Muscle of back (tissue), 13 donors: ENCODE data around the gene SUPV3L1. TPM values are rescaled to one million over a fixed set of nuclear protein-coding genes. Genes with fewer than 3 reads are reported as not detected.
A peak's percentile ranks its signal among the peaks of the same experiment; 100 is the strongest.
"Not testable (repeated sequence)": the region's sequence is repeated elsewhere in the genome, so short reads cannot be mapped to it uniquely, and the experiment has no call there.

ENCODE experiments used
- DNase-seq, 3 donors: peaks; one replicate each; pipeline versions ENCODE4 v3.0.0 to v3.0.0-alpha.2; 2013
- long read RNA-seq, 9 donors: transcript quantifications; one replicate each; lab custom pipeline, GENCODE V29; 2026
- polyA plus RNA-seq, 10 donors: library from polyadenylated mRNA; unstranded; fragments of 120-200 nt; gene quantifications; one replicate each; pipeline ENCODE4 v1.2.1, GENCODE V29; 2013; ENCODE audit not compliant: insufficient read length in 10 of 10

Gene SUPV3L1
- 10 to 100 TPM; 20.7 to 32.8 (median 29.0) TPM for polyA plus RNA-seq
- long read RNA-seq, donor 1, partial matches to known transcripts: 0 of 3 reads
- long read RNA-seq, donor 1, other reads (novel, unspliced or antisense): 0 of 3 reads
- long read RNA-seq, donor 2, partial matches to known transcripts: 0 of 3 reads
- long read RNA-seq, donor 2, other reads (novel, unspliced or antisense): 0 of 3 reads
- long read RNA-seq, donor 3: 0 reads
- long read RNA-seq, donor 4, partial matches to known transcripts: 0 of 1 reads
- long read RNA-seq, donor 4, other reads (novel, unspliced or antisense): 0 of 1 reads
- long read RNA-seq, donor 5, partial matches to known transcripts: 0 of 3 reads
- long read RNA-seq, donor 5, other reads (novel, unspliced or antisense): 0 of 3 reads
- long read RNA-seq, donor 6, partial matches to known transcripts: 0 of 3 reads
- long read RNA-seq, donor 6, other reads (novel, unspliced or antisense): 0 of 3 reads
- long read RNA-seq, donor 7, partial matches to known transcripts: 0 of 4 reads
- long read RNA-seq, donor 7, other reads (novel, unspliced or antisense): 0 of 4 reads
- long read RNA-seq, donor 8, partial matches to known transcripts: 0 of 2 reads
- long read RNA-seq, donor 8, other reads (novel, unspliced or antisense): 0 of 2 reads
- long read RNA-seq, donor 9: 0 reads

DNA sequence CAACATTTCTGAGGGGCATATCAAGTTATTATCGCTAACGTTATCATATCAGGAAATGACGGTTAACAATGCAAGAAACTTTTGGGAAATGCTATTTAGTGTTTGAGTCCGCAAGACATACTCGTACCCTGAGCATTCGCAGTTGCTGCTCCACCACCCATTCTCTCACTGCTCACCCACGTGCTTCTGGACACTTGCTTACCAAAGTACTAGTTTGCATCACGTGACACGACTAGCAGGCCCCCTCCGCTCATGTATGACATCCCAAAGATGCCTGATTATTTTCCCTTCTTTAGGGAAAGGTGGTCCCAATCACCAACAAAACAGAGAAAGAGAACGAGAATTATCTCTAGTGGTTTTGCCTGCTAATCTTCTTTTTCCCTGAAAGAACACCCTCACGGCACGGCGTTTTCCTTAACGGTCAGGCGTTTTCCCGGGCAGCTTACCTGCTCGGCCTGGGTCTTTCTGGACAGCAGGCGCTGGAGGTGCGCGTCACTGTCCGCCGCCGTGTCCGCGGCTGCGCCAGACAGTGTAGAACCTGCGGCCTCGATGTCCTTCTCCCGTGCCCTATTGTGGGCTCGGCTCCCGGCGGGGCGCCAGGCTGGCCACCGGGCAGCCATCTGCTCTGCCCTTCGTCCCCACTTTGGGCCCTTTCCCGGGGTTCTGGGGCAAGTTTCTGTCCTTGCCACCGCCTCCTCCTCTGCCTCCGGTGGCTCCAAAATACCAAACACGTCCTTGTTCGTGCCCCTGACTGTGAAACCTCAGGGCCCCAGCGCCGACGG, at the start of gene SUPV3L1:
Gene SUPV3L1, plus strand, starts transcription at position 492 of the 782 bp plus-strand sequence. Its CDS starts 58 bp downstream, at position 550.
- DNase-seq: peak; percentile 95 to 98 (median 97)

DNA sequence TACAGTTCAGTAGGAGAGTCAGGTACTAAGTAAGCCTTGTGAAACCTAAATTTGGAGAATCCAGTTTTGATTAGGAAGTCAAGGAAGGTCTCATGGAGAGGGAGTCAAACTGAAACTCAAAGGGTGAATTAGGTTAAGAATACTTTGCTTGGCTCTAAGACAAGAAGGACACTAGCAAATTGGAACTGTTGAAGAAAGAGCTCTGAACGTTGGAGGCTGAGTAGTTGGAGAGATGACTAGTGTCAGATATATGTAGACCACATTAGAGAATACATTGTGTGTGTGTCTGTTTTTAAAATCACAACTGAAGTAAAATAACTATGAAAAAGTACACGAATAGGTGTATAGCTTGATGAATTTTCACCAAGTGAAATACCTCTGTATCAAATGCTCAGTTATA, 49.8 kb upstream of the SUPV3L1 start:
- no peak for DNase-seq

DNA sequence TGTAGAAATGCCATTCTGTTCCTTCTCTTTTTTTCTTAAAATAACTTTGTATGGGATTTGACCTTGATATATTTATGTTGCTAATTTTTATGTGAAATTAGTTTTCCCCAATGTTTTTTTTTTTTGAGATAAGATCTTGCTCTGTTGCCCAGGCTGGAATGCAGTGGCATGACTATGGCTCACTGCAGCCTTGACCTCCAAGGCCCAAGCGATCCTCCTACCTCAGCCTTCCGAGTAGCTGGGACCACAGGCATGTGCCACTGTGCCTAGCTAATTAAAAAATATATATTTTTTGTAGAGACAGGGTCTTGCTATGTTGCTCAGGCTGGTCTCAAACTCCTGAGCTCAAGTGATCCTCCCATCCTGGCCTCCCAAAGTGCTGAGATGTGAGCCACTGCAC, 40.1 kb upstream of the SUPV3L1 start:
- DNase-seq: no peak

DNA sequence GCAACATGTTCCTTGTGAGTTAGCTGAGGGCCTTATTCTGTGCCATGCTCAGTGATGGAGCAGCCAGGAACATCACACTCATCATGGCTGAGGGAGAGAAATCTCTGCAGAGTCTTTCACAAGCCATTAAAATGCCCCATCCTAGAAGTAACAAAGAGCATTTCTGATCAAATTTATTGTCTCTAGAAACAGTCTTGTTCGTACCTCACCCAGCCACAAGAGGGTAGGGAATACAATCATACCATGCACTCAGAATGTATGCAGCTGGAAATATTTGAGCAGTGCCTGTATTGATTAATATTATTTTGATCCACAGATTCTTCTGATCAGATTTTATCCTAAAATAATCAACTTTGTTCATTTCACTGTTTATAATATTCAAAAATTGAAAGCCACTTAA, 38.7 kb upstream of the SUPV3L1 start:
- no peak for DNase-seq

DNA sequence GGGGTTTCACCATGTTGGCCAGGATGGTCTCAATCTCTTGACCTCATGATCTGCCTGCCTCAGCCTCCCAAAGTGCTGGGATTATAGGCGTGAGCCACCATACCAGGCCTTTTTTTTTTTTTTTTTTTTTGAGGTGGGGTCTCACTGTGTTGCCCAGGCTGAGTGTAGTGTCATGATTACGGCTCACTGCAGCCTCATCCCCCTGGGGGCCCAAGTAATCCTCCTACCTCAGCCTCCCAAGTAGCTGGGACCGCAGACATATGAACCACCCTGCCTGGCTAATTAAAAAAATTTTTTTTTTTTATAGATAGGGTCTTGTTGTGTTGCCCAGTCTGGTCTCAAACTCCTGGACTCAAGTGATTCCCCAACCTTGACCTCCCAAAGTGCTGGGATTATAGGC, 38.0 kb upstream of the SUPV3L1 start:
- DNase-seq: not testable (repeated sequence)

DNA sequence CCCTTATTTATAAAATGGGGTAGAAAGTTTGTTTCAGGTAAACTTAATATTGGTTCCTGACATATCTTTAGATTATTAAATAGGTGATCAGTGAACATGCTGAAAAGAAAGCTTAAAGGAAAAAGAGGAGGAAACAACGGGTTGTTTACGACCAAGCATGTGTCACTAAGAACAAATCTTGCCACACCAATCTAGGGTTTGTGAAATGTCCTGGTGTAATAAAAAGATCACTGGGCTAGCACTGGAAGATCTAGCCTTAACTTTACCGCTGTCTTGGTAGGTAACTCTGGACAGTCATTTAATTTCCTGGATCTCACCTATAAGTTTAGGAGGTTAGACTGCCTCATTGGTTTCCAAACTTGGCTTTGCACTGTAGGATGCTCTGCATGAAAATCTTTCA, 37.1 kb upstream of the SUPV3L1 start:
- no peak for DNase-seq

DNA sequence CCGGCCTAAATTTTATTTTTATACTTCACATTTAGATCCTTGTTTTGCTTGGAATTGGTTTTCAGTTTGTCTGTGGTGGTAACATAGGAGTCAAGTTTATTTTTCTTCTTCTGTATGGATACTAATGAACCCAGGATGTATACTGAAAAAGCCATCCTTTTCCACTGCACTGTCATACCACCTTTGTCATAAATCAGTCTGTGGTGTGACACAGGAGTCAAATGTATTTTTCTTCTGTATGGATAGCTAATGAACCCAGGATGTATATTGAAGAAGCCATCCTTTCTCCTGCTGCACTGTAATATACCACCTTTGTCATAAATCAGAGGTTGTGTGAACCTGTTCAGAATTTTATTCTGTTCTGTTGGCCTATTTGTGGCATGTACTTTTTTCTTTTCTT, 34.7 kb upstream of the SUPV3L1 start:
- no peak for DNase-seq

DNA sequence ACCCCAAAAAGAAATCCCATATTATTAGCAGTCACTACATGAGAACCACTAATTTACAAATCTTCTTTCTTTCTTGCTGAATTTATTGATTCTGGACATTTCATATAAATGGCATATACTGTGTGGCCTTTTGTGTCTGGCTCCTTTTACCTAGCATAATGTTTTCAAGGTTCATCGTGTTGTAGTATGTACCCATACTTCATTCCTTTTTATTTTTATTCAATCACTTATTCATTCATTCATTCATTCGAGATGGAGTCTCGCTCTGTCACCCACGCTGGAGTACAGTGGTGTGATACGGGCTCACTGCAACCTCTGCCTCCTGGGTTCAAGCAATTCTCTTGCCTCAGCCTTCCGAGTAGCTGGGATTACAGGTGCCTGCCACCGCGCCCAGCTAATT, 34.2 kb upstream of the SUPV3L1 start:
- no peak for DNase-seq

DNA sequence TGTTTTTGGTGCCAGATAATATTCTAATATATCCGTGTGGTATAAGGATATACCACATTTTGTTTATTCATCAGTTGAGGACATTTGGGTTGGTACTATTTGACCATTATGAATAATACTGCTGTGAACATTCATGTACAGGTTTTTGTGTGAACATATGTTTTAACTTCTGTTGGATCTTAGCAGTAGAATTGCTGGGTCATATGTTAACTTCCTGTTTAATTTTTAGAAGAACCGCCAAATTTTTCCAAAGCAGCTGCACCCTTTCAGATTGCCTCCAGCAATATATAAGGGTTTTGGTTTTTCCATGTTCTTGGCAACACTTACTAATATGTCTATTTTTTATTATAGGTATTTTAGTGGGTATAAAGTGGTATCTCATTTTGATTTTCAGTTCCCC, 33.3 kb upstream of the SUPV3L1 start:
- no peak for DNase-seq

DNA sequence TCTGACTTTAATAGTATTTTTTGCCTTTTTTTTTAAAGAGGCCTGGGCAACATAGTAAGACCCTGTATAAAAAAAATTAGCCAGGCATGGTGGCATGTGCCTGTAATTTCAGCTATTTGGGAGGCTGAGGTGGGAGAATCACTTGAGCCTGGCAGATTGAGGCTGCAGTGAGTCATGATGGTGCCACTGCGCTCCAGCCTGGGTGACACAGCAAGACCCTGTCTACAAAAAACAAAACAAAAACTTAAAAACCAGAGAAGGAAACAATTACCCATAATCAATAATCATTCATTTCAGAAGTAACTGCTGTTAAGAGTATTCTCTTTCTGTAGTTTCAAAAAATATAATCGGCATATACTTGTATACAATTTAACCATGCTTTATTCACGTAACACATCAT, 28.1 kb upstream of the SUPV3L1 start:
- no peak for DNase-seq

DNA sequence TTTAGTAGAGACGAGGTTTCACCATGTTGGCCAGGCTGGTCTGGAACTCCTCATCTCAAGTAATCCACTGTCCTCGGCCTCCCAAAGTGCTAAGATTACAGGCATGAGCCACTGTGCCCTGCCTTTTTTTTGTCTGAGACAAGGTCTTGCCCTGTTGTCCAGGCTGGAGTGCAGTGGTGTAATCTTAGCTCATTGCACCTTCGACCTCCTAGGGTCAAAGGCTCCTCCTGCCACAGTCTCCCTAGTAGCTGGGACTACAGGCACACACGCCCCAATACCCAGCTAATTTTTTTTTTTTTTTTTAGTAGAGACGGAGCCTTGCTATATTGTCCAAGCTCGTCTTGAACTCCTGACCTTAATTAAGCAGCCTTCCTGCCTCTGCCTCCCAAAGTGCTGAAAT, 26.8 kb upstream of the SUPV3L1 start:
- no peak for DNase-seq

DNA sequence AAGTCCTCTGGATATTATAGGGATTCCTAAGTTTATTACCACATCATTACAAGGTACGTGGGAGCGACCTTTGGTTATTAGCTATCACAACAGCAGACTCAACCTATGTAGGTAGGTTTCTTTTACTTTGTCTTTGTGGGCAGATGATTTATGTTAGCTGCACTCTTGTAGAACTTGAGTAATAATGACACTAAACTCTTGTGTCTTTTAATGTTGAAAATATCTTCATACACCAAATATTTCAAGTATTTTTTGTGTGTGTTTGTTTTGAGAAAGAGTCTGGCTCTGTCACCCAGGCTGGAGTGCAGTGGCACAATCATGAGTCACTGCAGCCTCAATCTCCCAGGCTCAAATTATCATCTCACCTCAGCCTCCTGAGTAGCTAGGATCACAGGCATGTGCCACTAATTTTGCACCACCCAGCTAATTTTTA, 19.2 kb upstream of the SUPV3L1 start:
- no peak for DNase-seq

DNA sequence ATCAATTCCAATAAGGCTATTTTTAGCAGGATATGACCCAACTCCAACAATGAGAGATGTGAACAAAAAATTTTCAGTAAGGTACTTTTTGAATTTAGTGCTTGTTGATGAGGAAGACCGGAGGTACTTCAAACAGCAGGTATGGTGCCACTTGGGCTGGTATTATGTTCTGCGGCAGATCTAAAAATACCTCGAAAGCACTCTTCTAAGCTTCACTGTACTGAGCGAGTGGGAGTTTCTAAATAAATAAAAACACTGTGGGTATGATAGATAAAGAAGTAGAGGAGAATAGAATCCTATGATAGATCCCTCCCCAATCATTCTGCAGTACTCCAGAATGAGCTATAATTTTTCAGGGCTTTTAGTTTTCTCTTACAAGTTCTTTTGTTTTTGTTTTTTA, 11.5 kb upstream of the SUPV3L1 start:
- no peak for DNase-seq

DNA sequence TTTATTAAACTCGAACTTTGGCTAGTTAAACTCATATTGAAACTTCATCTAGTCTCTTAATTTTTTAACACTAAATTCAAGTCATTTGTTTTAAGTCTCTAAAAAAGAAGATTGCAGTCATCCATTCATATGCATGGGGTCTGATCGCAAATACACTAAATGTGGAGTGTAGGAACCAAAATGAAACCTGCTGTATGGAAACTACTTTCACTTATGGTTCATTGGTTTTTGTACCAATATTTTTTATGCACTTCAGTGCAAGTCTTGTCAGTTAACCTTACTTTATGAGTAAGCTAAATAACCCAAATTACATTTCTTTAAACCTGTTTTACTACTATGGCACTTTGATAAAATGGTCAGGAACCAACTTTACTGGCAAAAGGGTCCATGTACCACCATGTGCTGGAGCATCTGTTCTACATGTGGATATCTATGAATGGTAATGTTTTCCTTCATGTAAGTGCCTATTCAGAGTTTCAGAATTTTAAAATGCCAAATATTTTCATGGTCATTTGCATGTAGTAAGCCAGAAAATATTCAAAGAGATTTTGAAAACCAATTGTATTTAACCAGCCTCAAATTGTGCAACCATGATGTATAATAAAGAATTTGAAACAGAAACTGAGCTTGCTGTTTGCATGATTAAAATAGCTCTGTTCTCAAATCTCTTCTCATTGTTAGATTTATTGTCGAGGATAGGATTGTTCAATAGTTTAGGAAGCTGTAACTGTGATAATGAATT, 7.6 kb upstream of the SUPV3L1 start:
- DNase-seq: no peak

DNA sequence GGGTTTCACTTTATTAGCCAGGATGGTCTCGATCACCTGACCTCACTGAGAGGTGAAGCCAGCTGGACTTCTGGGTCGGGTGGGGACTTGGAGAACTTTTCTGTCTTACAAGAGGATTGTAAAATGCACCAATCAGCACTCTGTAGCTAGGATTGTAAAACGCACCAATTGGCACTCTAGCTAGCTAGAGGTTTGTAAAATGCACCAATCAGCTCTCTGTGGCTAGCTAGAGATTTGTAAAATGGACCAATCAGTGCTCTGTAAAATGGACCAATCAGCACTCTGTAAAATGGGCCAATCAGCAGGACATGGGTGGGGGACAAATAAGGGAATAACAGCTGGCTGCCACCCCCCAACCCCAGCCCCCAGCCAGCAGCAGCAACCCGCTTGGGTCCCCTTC, 4.7 kb upstream of the SUPV3L1 start:
- DNase-seq: not testable (repeated sequence)

DNA sequence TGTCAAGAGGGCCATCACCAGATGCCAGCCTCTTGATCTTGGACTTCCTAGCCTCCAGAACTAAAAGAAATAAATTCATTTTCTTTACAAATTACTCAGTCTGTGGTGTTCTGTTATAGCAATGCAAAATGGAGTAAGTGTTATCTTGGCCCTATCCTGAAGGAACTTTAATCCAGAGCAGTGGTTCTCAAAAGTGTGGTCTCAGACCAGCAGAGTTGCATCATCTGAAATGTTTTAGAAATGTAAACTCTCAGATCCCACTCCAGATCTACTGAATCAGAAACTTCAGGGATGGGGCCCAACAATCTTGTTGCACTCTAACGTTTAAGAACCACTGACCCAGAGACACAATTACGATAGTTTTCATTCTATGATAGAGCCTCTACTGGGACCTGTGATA, 3.2 kb upstream of the SUPV3L1 start:
- no peak for DNase-seq

DNA sequence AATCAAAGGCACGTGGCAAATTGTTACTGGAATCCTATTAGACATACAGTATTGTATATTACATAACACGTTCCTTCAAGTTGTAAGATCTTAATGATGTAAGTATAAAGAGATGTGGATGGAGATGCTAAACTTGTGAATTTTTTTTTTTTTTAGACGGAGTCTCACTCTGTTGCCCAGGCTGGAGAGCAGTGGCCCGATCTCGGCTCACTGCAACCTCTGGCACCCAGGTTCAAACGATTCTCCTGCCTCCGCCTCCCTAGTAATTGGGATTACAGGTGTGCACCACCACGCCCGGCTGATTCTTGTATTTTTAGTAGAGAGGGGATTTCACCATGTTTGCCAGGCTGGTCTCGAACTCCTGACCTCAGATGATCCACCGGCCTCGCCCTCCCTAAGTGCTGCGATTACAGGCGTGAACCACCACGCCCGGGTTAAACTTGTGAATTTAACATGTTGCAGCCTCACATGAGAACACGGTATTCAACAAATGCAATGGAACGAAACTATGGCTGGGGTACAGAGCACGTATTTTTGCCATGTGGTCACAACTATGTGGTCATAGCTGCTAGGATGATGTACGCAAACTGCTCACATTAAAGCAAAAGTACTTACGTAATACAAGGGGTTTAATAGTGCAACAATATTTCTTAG, 818 bp upstream of the SUPV3L1 start:
- no peak for DNase-seq

DNA sequence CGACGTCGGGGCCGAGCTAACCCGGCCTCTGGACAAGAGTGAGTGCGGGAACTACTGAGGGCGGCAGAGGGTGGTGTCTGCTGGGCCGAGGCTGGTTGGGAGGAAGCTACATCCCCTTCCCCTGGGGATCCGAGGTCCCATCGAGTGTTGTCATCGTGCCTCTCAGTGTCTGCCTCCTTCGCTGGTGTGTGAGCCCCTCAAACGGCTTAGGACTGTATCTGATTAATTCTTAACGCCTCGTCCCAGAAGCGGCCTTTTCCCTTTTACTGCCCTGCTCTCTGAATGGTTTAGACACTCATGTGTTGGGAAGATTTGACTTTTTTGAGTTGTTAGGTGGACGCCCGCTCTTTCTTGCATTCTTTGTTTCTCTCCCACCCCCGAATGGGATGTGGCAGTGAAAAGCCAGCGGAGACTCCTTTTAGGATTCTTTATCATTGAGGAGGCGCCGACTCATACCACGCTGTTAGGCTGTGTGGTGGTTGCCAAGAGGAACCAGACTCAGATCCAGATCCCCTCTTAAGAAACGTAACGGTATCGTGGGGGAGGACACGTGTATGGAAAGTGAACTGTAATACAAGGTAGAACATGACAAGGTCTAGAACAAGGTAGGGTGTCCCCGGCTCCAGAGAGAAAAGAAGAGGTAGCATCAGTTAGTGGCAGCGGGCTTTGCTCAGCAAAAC, 631 bp downstream of the SUPV3L1 start:
- DNase-seq: peak in 1 of 3 donors; percentile 0

DNA sequence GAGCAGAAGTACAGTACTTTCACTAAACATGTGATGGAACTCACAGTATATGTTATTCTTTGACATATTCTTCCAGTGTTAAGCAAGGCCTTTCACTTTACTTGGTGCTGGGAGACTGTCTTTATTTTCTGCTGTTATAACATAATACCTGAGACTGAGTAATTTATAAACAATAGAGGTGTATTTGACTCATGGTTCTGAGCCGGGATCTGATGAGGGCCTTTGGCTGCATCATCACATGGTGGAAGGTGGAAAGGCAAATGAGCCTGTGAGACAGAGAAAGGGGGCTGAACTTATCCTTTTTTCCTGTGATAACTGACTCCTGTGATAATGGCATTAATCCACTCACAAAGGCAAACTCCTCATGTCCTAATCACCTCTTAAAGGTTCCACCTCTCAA, 1.4 kb downstream of the SUPV3L1 start:
- no peak for DNase-seq

DNA sequence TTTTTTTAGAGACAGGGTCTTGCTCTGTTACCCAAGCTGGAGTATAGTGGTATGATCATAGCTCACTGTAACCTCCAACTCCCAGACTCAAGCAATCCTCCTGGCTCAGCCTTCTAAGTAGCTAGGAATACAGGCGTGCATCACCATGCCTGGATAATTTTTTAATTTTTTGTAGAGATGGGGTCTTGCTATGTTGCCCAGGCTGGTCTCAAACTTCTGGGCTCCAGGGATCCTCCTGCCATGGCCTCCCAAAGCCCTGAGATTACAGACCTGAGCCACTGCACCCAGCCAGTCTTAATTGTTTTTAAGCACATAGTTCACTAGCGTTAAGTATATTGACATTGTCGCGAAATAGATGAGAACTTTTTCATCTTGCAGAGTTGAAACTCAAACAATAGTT, 2.0 kb downstream of the SUPV3L1 start:
- no peak for DNase-seq

DNA sequence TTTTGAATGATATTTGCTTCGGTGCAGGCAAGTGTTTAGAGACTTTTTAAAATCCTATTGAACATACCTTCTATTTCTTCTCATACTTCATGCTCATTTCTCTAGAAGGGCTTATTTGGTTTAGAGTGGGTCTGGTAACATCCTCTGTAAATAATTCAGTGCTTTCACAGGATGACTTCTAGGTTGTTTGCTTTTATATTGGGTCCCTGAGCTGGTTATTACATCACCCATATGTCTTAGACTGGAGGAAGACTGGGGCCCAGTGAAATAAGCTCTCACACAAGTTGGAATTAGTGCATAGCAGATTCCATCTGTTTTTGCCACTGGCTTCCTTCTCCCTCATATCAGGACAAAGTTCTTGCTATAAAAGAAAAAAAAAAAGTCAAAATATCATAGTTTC, 6.5 kb downstream of the SUPV3L1 start:
- DNase-seq: no peak
